Right renal pelvis (tissue), 4 donors: ENCODE measurements around the gene CRIM1. TPM values are rescaled to one million over a fixed set of nuclear protein-coding genes. Genes with fewer than 3 reads are reported as not detected.

Experiments
- DNase-seq, 4 donors: peaks; one replicate each; pipeline ENCODE4 v3.0.0-alpha.2; 2013; ENCODE audit warnings: low read depth in 4 of 4, low spot score in 3 of 4, missing footprints in 1 of 4
- polyA plus RNA-seq, 4 donors: library from polyadenylated mRNA; unstranded; fragments of 120-200 nt; gene quantifications; one replicate each; pipeline ENCODE4 v1.2.1, GENCODE V29; 2013; ENCODE audit not compliant: insufficient read length in 4 of 4

The CRIM1 gene
- polyA plus RNA-seq, 4 donors = 93.5 to 115 (median 103) TPM

GRCh38 chr2:36393738-36394256 is 38.2 kb downstream of the CRIM1 start:
- DNase-seq = no peak

- no peak for DNase-seq
Observed at GRCh38 chr2:36394804-36395203, 39.2 kb downstream of the CRIM1 start.

GRCh38 chr2:36395866-36396265 is 40.3 kb downstream of the CRIM1 start:
- DNase-seq = no peak

GRCh38 chr2:36396878-36397539 is 41.4 kb downstream of the CRIM1 start:
- DNase-seq = no peak

GRCh38 chr2:36397728-36398413 is 42.3 kb downstream of the CRIM1 start:
- no peak for DNase-seq

GRCh38 chr2:36399050-36399449 is 43.5 kb downstream of the CRIM1 start:
- no peak for DNase-seq

GRCh38 chr2:36403675-36404230 is 48.2 kb downstream of the CRIM1 start:
- DNase-seq = no peak

- DNase-seq = no peak
Observed at GRCh38 chr2:36404318-36404717, 48.7 kb downstream of the CRIM1 start.

GRCh38 chr2:36404754-36405153 is 49.2 kb downstream of the CRIM1 start:
- DNase-seq = no peak

GRCh38 chr2:36405183-36405582 is 49.6 kb downstream of the CRIM1 start:
- no peak for DNase-seq

- no peak for DNase-seq
Observed at GRCh38 chr2:36406296-36406695, 50.7 kb downstream of the CRIM1 start.

- no peak for DNase-seq
Observed at GRCh38 chr2:36407413-36407812, 51.8 kb downstream of the CRIM1 start.

GRCh38 chr2:36408198-36408703 is 52.7 kb downstream of the CRIM1 start:
- DNase-seq = no peak

- no peak for DNase-seq
Observed at GRCh38 chr2:36409335-36409734, 53.8 kb downstream of the CRIM1 start.

GRCh38 chr2:36409935-36410334 is 54.4 kb downstream of the CRIM1 start:
- no peak for DNase-seq

- DNase-seq = no peak
Observed at GRCh38 chr2:36410681-36411080, 55.1 kb downstream of the CRIM1 start.

GRCh38 chr2:36411962-36412444 is 56.4 kb downstream of the CRIM1 start:
- no peak for DNase-seq

GRCh38 chr2:36413218-36413617 is 57.6 kb downstream of the CRIM1 start:
- peak in 1 of 4 donors; percentile 52 for DNase-seq

GRCh38 chr2:36414307-36414706 is 58.7 kb downstream of the CRIM1 start:
- DNase-seq = no peak

- DNase-seq = no peak
Observed at GRCh38 chr2:36415381-36416022, 59.9 kb downstream of the CRIM1 start.
